ENCODE data around the gene RRAS2.
"Not testable (repeated sequence)": the region's sequence is repeated elsewhere in the genome, so short reads cannot be mapped to it uniquely, and the experiment has no call there.

The RRAS2 gene

GRCh38 chr11:14253421-14253820 lies 105.6 kb downstream of the RRAS2 start:
- peak; percentile 55 for DNase-seq

GRCh38 chr11:14252501-14252900 lies 106.5 kb downstream of the RRAS2 start:
- DNase-seq, result not testable (repeated sequence)

- DNase-seq, result no peak
These were observed 107.2 kb downstream of the RRAS2 start for GRCh38 chr11:14251754-14252153.

- peak; percentile 58 for DNase-seq
These were observed 109.6 kb downstream of the RRAS2 start for GRCh38 chr11:14249121-14249963.

- DNase-seq, result no peak
These were observed 110.4 kb downstream of the RRAS2 start for GRCh38 chr11:14248580-14248981.

GRCh38 chr11:14245444-14245843 lies 113.5 kb downstream of the RRAS2 start:
- DNase-seq, result no peak

GRCh38 chr11:14244926-14245325 lies 114.1 kb downstream of the RRAS2 start:
- DNase-seq, result no peak

- no peak for DNase-seq
These were observed 116.2 kb downstream of the RRAS2 start for GRCh38 chr11:14242733-14243132.

GRCh38 chr11:14242187-14242586 lies 116.8 kb downstream of the RRAS2 start:
- DNase-seq, result no peak

- DNase-seq, result no peak
These were observed 118.0 kb downstream of the RRAS2 start for GRCh38 chr11:14240951-14241350.

- no peak for DNase-seq
These were observed 118.8 kb downstream of the RRAS2 start for GRCh38 chr11:14240221-14240620.

GRCh38 chr11:14237444-14237961 lies 121.5 kb downstream of the RRAS2 start:
- DNase-seq, result no peak

- no peak for DNase-seq
These were observed 123.3 kb downstream of the RRAS2 start for GRCh38 chr11:14235701-14236100.

GRCh38 chr11:14234446-14234845 lies 124.5 kb downstream of the RRAS2 start:
- DNase-seq, result no peak

- DNase-seq, result no peak
These were observed 126.3 kb downstream of the RRAS2 start for GRCh38 chr11:14232652-14233051.

GRCh38 chr11:14230407-14230806 lies 128.6 kb downstream of the RRAS2 start:
- DNase-seq, result no peak

GRCh38 chr11:14229472-14229871 lies 129.5 kb downstream of the RRAS2 start:
- no peak for DNase-seq

GRCh38 chr11:14228356-14228755 lies 130.6 kb downstream of the RRAS2 start:
- DNase-seq, result no peak

Data from left hindlimb (tissue), 1 donor.